HG03521 (cell line): ENCODE results near the gene MAD2L2.

ENCODE experiments used
- ATAC-seq: cut with Tn5 transposase; IDR thresholded peaks from one replicate; pipeline ENCODE4 v1.9.1; 2021; ENCODE audit warnings: mild to moderate bottlenecking, moderate library complexity; ENCODE audit not compliant: unreplicated experiment

MAD2L2 gene

DNA sequence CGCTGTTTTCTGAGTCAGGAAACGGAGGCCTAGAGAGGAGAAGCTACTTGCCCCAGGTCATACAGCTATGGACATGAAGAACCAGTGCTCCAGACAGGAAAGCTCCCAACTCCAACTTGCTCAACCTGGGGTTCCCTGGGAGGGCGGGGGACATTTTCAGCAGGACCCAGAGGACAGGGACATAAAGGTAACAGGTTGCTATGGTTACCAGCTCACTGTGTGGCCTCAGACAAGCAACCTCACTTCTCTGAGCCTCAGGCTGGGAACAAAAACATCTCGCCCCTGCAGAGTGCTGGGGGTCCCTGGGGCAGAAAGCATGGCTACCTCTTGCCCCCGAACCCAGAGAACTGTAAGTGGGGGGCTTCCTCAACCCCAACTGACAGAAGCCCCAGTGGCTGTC, 42.8 kb downstream of the MAD2L2 start:
- no peak for ATAC-seq

DNA sequence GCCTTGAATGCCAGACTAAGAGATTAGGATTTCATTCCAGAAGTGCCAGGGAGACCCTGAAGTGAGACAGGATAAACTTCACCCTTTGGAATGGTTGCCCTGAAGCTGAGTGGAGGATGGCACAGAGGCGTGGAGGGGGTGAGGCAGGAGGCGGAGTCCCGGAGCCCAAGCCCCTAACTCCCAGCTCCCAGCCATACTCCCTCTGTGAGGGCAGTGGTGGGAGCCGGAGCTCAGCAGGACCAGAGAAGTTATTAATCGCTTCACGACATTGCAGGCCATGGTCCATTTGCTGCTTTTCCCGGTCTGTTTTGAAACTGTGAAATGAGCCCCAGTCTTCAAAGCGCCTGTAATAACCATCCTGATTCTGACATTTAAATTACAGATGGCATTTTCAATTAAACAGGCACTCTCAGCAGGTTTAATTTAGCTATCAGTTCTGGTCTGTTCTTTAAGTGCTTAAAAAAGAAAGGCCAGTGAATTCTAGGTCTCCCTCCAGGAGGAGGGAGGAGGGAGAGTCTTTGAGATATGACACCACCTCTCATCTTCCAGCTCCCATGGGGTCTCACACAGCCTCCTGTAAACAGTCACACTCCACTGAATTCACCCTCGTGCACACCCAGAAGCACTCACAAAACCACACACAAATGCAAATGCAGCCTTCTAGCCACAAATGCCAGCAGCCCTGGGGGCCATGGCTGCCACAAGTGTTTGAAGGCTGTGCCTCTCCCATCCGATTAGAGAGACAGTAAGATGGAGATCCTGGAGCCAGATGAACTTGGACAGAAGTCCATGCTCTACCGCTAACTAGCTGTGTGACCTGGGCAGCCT, 46.4 kb downstream of the MAD2L2 start:
- no peak for ATAC-seq

- ATAC-seq: no peak
Observed at GRCh38 chr1:11629184-11630016, 51.5 kb downstream of the MAD2L2 start.

DNA sequence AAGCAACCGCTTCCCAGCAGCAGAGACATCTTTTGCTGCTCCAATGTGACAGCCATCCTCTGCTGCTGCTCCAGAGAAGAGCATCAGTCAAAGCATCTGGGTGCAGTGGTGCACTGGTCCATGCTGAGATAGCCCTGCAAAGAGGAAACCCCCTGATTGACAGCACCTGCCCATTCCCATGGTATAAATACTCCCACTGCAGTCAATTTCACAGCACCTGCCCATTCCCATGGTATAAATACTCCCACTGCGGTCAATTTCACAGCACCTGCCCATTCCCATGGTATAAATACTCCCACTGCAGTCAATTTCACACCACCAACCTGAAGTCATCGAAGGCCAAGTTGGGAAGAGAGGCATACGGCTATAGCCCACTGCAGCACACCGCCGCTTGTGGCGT, 52.2 kb downstream of the MAD2L2 start:
- no peak for ATAC-seq

DNA sequence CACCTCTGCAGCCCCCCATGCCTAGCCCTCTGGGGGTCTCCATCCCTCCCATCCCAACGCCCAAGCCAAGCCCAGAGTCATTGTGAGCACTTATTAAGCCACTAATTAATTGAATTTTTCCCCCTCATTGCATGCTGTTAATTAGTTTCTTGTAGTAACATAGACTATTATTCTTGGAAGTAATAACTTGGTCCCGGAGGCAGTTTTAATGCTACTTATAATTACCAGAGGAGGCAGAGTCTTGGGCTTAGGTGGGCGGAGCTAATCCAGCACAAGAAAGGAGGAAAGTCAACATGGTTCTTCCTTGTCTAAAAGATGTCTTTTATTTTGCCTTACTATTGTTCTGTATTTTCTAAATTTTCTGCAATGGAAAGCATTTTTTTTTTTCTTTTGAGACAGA, 54.4 kb downstream of the MAD2L2 start:
- ATAC-seq: no peak
